ENCODE data around the gene CRYBG2.

GRCh38 chr1:26373789-26374188, 19.9 kb upstream of the CRYBG2 start:
- TF ChIP-seq EZH2 (IDR thresholded peaks at IDR 0.05) = no peak
- no peak for TF ChIP-seq CTCF (IDR thresholded peaks at IDR 0.05)

Data from neural progenitor cell (in vitro differentiated cells).